ENCODE measurements around the gene SLC38A6.

DNA sequence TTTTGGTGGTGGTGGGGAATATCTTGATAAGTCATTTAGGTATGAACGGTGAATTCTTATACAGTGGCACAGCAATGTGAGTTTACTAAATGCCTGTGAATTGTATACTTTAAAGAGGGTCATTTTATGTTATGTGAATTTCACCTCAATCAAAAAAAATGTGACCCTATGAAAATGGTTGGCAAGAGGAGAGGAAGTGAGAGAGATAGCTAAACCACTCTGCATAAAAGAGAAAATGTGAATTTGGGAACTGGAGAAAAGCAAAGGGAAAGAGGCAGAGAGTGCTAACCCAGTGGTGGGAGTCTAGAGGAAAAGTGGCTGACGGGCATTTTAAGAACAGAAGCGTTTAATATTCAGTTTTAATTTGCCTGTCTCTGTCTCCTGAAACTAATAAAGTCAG is 93.8 kb downstream of the SLC38A6 start:
- TF ChIP-seq EZH2 (IDR thresholded peaks at IDR 0.05; ENCODE audit: borderline replicate concordance, low read depth, low read length, severe bottlenecking): no peak
- no peak for TF ChIP-seq CTCF (IDR thresholded peaks at IDR 0.05; ENCODE audit: borderline replicate concordance, extremely low read depth, low read length, poor library complexity, severe bottlenecking)
